ENCODE measurements around the gene GPR15LG.

- TF ChIP-seq CTCF (conservative IDR thresholded peaks at IDR 0.05), result no peak
- no peak for TF ChIP-seq ZFX (IDR thresholded peaks at IDR 0.05)
Observed at GRCh38 chr10:84232376-84232775, 58.8 kb downstream of the GPR15LG start.
